Activated CD4-positive, alpha-beta T cell treated with anti-CD3 and anti-CD28 coated beads, Interleukin-2, Interleukin-6, amounts not matched to agents 100 ng/mL and 50 ng/mL, durations not matched to agents 16 hours and 8 hours (primary cell): ENCODE data around the gene DCST1.

Experiments
- DNase-seq: peaks from one replicate; pipeline ENCODE4 v3.0.0-alpha.2; 2020

Gene DCST1

DNA sequence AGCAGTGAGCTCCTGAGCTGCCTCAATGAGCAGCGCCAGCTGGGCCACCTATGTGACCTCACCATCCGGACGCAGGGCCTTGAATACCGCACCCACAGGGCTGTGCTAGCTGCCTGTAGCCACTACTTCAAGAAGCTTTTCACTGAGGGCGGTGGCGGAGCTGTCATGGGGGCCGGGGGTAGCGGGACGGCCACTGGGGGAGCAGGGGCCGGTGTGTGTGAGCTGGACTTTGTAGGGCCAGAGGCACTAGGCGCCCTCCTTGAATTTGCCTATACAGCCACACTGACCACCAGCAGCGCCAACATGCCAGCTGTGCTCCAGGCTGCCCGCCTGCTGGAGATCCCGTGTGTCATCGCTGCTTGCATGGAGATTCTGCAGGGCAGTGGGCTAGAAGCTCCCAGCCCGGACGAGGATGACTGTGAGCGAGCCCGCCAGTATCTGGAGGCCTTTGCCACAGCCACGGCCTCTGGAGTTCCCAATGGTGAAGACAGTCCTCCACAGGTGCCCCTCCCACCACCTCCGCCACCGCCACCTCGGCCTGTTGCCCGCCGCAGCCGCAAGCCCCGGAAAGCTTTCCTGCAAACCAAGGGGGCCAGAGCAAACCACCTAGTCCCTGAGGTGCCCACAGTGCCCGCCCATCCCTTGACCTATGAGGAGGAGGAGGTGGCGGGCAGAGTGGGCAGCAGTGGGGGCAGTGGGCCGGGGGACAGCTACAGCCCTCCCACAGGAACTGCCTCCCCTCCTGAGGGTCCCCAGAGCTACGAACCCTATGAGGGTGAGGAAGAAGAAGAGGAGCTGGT, 18.7 kb upstream of the DCST1 start:
- DNase-seq, result no peak

DNA sequence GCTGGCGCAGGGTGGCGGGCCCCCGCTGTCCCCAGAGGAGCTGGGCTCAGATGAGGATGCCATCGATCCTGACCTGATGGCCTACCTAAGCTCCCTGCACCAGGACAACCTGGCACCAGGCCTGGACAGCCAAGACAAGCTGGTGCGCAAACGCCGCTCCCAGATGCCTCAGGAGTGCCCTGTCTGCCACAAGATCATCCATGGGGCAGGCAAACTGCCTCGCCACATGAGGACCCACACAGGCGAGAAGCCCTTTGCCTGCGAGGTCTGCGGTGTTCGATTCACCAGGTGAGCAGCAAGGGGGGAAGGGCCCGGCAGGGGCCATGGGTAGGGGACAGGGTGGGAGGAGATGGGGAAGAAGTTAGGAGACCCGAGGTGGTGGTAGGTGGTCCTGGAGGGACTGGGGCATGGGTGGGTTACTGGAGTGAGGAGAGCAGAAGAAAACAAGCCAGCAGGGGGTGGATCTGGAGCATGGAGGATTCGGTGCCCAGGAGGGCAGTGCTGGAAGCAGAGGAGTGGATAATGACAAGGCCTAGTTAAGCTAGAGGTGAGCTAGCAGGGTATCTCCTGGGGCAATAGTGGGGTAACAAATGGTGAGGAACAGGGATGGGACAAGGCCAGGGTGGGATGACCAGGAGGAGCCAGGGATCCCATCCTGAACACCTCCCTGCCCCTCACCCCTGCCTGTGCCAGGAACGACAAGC, 17.9 kb upstream of the DCST1 start:
- peak; percentile 10 for DNase-seq

DNA sequence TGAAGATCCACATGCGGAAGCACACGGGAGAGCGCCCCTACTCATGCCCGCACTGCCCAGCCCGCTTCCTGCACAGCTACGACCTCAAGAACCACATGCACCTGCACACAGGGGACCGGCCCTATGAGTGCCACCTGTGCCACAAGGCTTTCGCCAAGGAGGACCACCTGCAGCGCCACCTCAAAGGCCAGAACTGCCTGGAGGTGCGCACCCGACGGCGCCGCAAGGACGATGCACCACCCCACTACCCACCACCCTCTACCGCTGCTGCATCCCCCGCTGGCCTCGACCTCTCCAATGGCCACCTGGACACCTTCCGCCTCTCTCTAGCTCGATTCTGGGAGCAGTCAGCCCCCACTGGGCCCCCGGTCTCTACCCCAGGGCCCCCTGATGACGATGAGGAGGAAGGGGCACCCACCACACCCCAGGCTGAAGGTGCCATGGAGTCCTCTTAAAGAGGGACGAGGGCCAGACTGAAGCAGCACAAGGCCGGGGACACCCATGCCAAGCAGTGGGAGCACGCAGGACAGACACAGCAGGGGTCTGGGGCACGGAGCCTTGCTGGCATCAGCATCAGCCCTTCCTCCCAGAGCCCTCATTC, 17.3 kb upstream of the DCST1 start:
- DNase-seq, result peak; percentile 26

DNA sequence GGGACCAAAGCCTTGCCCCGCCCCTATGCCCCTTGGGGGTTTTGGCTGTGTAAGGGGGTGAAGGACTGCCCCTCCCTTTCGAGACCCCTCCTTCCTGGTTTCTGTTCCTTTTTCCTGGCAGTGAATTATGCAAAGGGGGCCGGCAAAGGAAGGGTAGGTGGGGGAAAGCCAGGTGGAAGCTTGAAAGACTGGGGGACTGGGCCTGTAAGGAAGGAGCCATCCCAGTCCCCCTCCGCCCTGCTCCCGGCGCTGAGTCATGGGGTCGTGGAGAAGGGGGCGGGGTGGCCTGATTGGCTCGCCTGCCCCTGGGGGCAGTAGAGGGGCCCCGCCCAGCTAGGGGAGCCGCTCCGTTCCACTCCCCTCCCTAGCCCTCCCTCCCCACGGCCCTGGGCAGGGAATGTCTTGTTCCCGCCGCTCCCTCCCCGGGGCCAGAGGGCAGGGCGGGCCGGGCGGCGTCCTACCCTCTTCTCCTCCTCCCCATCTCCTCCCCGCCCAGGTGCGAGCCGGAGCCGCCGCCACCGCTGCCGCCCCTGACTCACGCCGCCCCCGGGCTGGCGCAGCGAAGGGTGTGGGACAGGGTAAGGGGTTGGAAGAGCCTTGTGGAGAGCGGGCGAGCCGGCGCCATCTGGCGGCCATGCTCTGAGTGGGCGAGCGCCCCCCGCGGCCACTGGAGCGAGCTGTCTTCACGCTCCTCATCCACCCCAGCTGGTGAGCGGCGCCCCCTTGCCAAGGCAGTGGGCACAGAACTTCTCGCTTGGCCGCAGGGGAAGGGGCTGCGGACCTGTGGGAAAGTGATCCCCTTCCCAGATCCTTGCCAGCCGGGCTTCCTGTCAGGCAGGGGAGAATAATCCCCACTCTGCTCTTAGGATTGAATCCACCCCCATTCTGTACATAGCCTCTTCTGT, 16.3 kb upstream of the DCST1 start:
- peak; percentile 92 for DNase-seq

- no peak for DNase-seq
Observed at GRCh38 chr1:155017946-155018316, 15.7 kb upstream of the DCST1 start.

- DNase-seq, result no peak
Observed at GRCh38 chr1:155018617-155019348, 14.8 kb upstream of the DCST1 start.

DNA sequence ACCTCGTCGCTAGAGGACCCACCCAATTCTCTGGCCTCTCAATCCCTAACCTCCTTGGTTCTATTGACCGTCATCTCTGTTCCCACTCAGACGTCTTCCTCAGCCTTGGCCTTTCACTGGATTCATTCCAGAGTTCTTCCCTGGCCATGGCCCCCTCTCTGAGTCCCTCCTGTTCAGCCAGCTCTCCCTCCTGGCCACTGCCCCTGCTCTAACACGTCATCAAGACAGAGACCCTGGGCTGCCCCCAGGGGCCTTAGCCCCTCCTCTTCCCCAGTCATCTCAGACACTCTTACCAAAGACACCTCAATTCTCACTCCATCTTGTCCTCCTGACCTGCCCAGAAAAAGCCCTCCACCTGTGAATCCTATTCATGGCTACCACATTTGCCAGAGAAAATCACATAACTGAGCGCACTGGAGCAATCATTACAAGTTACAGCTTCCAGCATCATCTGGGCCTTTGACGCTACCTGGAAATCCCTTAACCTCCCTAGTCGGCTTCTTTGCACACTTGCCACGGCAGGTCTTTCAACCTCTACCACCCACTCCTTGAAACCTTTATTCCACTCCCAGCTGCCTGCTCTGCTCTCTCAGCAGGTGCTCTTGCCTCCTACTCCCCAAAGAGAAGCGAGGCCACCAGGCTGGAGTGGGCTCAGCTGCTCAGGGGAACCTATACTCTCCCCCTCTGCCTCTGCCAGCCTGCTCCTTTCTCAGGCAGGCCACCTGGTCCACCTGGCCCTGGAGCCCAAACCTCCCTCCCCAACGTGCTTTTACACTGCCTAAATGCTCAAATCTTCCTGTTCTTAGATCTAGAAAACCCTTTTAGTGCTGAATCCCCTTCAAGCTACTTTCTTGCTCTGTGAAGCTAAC, 14.0 kb upstream of the DCST1 start:
- DNase-seq, result no peak

- no peak for DNase-seq
Observed at GRCh38 chr1:155022136-155022926, 11.3 kb upstream of the DCST1 start.

DNA sequence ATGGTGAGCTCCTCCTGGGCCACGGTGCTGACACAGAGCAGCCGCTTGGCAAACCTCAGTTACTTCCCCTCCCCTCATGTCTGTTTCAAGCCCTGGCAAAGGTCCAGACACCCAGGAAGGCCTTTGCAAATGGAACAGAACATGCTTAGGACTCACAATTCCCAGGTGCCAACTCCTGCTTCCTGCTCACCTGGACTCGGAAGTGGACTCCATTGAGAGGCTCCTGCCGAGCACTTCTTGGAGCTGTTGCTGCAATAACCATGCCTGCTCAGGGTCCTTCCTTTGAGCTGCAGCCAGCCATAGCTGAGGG, 10.7 kb upstream of the DCST1 start:
- DNase-seq, result no peak

DNA sequence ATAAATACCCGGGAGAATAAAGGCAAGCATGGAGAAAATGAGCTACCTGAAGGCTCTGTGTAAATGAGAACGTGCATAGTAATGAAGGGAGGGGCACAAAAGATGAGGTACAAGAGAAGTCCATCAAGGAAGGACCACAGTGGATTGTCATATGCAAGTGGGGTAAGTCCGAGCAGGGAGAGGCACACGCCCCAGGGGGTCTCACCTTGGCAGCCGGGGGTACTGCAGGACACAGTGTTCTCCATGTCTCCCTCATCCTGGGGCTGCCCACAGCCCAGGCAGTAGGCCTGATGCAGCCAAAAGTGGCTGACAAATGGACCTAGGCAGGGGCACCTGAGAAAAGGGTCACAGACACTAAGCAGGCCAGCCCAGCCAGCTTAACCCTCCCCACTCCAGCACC, 10.0 kb upstream of the DCST1 start:
- DNase-seq, result no peak

DNA sequence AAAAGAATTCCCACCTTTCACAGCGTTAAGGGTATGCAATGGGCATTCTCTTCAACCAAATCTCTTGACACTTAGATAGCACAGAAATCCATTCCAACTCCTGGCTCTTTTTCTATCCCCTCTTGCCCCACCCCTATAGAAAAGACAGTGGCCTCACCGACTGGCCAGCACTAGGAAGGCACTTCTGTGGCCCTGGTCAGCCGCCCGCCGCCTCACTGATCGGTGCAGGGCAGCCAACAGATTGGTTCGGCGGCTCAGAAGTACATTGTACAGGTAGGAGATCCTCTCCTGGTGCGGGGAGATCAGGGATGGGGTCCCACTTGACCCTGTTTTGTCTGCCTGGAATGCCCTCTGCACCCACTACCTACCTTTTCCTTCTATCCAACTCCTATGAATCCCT, 9.3 kb upstream of the DCST1 start:
- DNase-seq, result no peak

DNA sequence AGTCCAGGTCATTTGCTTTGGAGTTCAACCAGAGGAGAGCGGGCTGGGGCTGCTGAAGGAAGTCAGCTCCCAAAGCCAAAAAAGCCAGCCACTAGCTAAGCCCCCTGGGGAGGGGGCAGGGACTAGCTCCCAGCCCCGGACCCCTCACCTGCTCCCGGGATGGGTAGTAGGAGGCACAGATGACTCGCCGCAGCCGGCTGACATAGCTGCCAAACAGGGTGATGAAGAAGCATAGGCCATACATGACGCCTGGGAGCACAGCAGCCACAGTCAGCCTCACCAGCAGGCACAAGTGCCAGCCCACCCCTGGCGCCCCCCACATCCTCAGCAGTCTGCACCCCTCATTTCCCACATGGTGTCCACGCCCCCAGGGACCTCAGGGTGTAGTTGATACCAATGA, 7.5 kb upstream of the DCST1 start:
- DNase-seq, result no peak

- DNase-seq, result no peak
Observed at GRCh38 chr1:155026588-155026987, 7.0 kb upstream of the DCST1 start.

- no peak for DNase-seq
Observed at GRCh38 chr1:155029513-155030242, 3.9 kb upstream of the DCST1 start.

- DNase-seq, result no peak
Observed at GRCh38 chr1:155030243-155030795, 3.3 kb upstream of the DCST1 start.

GRCh38 chr1:155030899-155031298, 2.7 kb upstream of the DCST1 start:
- no peak for DNase-seq

DNA sequence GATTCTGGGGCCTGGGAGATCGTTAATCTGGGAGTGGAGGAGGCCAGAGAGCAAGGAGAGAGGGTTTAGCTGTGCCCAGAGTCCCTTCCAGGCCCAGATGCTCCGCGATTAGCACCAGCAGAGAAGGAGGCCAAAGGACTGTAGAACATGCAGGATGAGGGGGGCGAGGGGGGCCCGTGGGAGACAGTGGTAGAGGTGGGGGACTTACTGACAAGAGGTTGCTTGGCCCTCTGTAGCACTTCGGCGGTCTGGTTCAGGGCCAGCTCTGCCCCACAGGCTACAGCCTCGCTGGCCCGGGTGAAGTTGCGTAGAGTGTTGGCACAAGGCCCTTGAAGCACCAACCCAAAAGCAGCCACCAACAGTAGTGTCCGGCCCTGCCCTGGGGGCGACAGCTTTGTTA, 738 bp upstream of the DCST1 start:
- DNase-seq, result no peak

DNA sequence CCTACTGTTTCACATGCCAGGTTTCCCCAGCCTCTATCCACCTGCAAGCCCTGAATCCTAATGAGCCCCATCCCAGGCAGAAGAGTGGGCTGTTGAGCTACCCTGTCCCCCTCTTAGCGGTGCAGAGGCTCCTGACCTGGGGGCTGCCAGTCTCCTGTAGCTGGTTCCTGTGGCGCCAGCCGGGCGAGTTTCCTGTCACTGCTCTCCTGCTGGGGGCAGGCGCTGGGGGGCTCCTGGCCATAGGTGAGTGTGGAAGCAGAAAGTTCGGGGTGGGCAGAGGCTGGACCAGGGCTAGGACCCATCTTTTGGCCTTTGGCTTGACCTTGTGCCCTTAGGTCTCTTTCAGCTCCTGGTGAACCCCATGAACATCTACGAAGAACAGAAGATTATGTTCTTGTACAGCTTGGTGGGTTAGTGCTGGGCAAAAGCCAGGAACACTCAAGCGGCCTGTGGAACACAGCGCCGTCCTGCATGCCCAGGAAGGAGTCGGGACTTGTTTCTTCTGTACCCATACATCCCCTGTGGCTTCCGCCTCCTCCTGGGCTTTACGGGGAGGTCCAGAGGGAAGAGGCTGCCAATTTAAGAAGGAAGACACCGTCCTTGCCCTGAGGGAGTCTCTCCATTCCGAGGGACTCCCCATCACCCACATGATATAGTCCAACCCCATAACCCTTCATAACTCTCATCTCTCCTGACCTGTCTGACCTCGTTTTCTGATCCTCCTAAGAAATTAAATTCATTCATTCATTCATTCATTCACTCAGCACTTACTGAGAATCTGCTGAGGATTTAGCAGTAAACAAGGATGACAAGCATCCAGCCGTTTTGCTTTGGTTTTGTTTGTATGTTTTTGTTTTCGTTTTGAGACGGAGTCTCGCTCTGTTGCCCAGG, 939 bp downstream of the DCST1 start:
- no peak for DNase-seq

- DNase-seq, result no peak
Observed at GRCh38 chr1:155035936-155036335, 2.3 kb downstream of the DCST1 start.
